Neural progenitor cell (in vitro differentiated cells): Measurements from ENCODE around the gene SHE. TPM values are rescaled to one million over a fixed set of nuclear protein-coding genes. Genes with fewer than 3 reads are reported as not detected.

Experiments
- DNase-seq: peaks from one replicate; pipeline ENCODE4 v3.0.0-alpha.2; 2016; ENCODE audit warnings: low spot score
- H2AFZ ChIP-seq: fragments of 200-600 bp; sonication (generic); replicated peaks from 2 replicates; pipeline ENCODE4 v1.6.1; 2016; ENCODE audit warnings: antibody characterized with exemption
- H3F3A ChIP-seq: fragments of 200-600 bp; sonication (generic); 2 replicates; pipeline ENCODE4 v1.6.1; 2016; ENCODE audit warnings: antibody characterized with exemption, low read depth
- H3K27ac ChIP-seq: fragments of 200-600 bp; sonication (generic); 2 replicates; pipeline ENCODE4 v1.5.1; 2016; ENCODE audit warnings: mild to moderate bottlenecking
- H3K27me3 ChIP-seq: fragments of 200-600 bp; sonication (generic); 2 replicates; pipeline ENCODE4 v1.6.1; 2016; ENCODE audit warnings: mild to moderate bottlenecking, moderate library complexity
- H3K36me3 ChIP-seq: fragments of 200-600 bp; sonication (generic); 2 replicates; pipeline ENCODE4 v1.5.1; 2016
- H3K4me1 ChIP-seq: fragments of 200-600 bp; sonication (generic); 2 replicates; pipeline ENCODE4 v1.6.1; 2016; ENCODE audit warnings: mixed run types
- H3K4me2 ChIP-seq: fragments of 200-600 bp; sonication (generic); 2 replicates; pipeline ENCODE4 v1.6.1; 2016
- H3K4me3 ChIP-seq: fragments of 200-600 bp; sonication (generic); 2 replicates; pipeline ENCODE4 v1.5.1; 2016
- H3K79me2 ChIP-seq: fragments of 200-600 bp; sonication (generic); 2 replicates; pipeline ENCODE4 v1.6.1; 2016; ENCODE audit warnings: low read depth
- H3K9ac ChIP-seq: fragments of 200-600 bp; sonication (generic); 2 replicates; pipeline ENCODE4 v1.6.1; 2016
- H3K9me3 ChIP-seq: fragments of 200-600 bp; sonication (generic); 2 replicates; pipeline ENCODE4 v1.5.1; 2016; ENCODE audit warnings: low read depth
- H4K20me1 ChIP-seq: fragments of 200-600 bp; sonication (generic); 2 replicates; pipeline ENCODE4 v1.6.1; 2016; ENCODE audit warnings: low read depth
- H3K27ac Mint-ChIP-seq: 3 replicates; pipeline ENCODE4 v1.8.0; 2021; ENCODE audit warnings: mixed read lengths
- H3K27me3 Mint-ChIP-seq: 2 replicates; pipeline ENCODE4 v1.8.0; 2022; ENCODE audit warnings: low read depth, mild to moderate bottlenecking, inconsistent platforms, moderate library complexity, mixed read lengths; ENCODE audit not compliant: insufficient read depth
- H3K36me3 Mint-ChIP-seq: 3 replicates; pipeline ENCODE4 v1.8.0; 2021; ENCODE audit warnings: mixed read lengths
- H3K4me1 Mint-ChIP-seq: 3 replicates; pipeline ENCODE4 v1.8.0; 2021; ENCODE audit warnings: mixed read lengths
- H3K4me3 Mint-ChIP-seq: 3 replicates; pipeline ENCODE4 v1.8.0; 2021; ENCODE audit warnings: mild to moderate bottlenecking, moderate library complexity, mixed read lengths
- H3K9me3 Mint-ChIP-seq: 3 replicates; pipeline ENCODE4 v1.8.0; 2020; ENCODE audit warnings: mixed read lengths
- CTCF ChIP-seq: fragments of 200-600 bp; sonication (generic); IDR thresholded peaks from 2 replicates; pipeline ENCODE4 v1.5.1; 2017; ENCODE audit warnings: antibody characterized with exemption, mild to moderate bottlenecking
- EZH2 ChIP-seq: fragments of 200-600 bp; sonication (generic); IDR thresholded peaks from 2 replicates; pipeline ENCODE4 v1.6.1; 2017; ENCODE audit warnings: antibody characterized with exemption, mild to moderate bottlenecking, moderate library complexity
- EZH2phosphoT487 ChIP-seq: fragments of 200-600 bp; sonication (generic); IDR thresholded peaks from 2 replicates; pipeline ENCODE4 v1.6.1; 2017; ENCODE audit warnings: antibody characterized with exemption
- total RNA-seq: library from RNA; depleted of rRNA; stranded (reverse); fragments of >200 nt; gene quantifications from 2 replicates; pipeline ENCODE4 v1.2.3, GENCODE V29; 2015; ENCODE audit warnings: low replicate concordance

SHE gene
- total RNA-seq, 1 donor from 2014 or later = 0.04 TPM

GRCh38 chr1:154521695-154522094, 19.5 kb upstream of the SHE start:
- no peaks in the 10 kb centered on the region for H4K20me1 ChIP-seq
- no peak overlapping the region for H3K4me2 ChIP-seq
- H3K79me2 ChIP-seq = no peaks in the 10 kb centered on the region
- no peak overlapping the region for H3K9ac ChIP-seq
- no peaks in the 10 kb centered on the region for H3K36me3 ChIP-seq
- no peaks in the 10 kb centered on the region for H3K27me3 ChIP-seq
- no peak overlapping the region for H3K4me3 ChIP-seq
- Mint-ChIP-seq H3K4me3 (no peak overlapping the region), H3K36me3 (no peaks in the 10 kb centered on the region), H3K4me1 (no peaks in the 10 kb centered on the region), H3K27ac (no peak overlapping the region), H3K27me3 (peaks cover 11% of the 10 kb centered on the region), H3K9me3 (no peaks in the 10 kb centered on the region)
- no peak overlapping the region for H3K27ac ChIP-seq
- TF ChIP-seq EZH2phosphoT487 (no peak), CTCF (no peak), EZH2 (no peak)
- no peak overlapping the region for H2AFZ ChIP-seq
- no peaks in the 10 kb centered on the region for H3F3A ChIP-seq
- no peaks in the 10 kb centered on the region for H3K4me1 ChIP-seq
- H3K9me3 ChIP-seq = no peaks in the 10 kb centered on the region
- no peak for DNase-seq

- no peak for TF ChIP-seq EZH2phosphoT487
- TF ChIP-seq EZH2 = no peak
- TF ChIP-seq CTCF = no peak
- Histone ChIP-seq H3K27ac (no peak overlapping the region), H3K9me3 (no peaks in the 10 kb centered on the region), H3K36me3 (no peaks in the 10 kb centered on the region), H3K4me1 (no peaks in the 10 kb centered on the region), H3K27me3 (no peaks in the 10 kb centered on the region), H3K4me2 (no peak overlapping the region), H3K79me2 (no peaks in the 10 kb centered on the region), H3K4me3 (no peak overlapping the region), H3F3A (no peaks in the 10 kb centered on the region), H4K20me1 (no peaks in the 10 kb centered on the region), H2AFZ (no peak overlapping the region), H3K9ac (no peak overlapping the region)
- Mint-ChIP-seq H3K9me3 (no peaks in the 10 kb centered on the region), H3K4me1 (no peaks in the 10 kb centered on the region), H3K4me3 (no peak overlapping the region), H3K27me3 (peaks cover 11% of the 10 kb centered on the region), H3K27ac (no peak overlapping the region), H3K36me3 (no peaks in the 10 kb centered on the region)
- no peak for DNase-seq
Measured at GRCh38 chr1:154520333-154520732, 18.1 kb upstream of the SHE start.

- H3K9me3 Mint-ChIP-seq = no peaks in the 10 kb centered on the region
- H3K4me3 ChIP-seq = no peak overlapping the region
- H3K4me3 Mint-ChIP-seq = no peak overlapping the region
- H3K36me3 ChIP-seq = no peaks in the 10 kb centered on the region
- H3K27me3 Mint-ChIP-seq = peaks cover 11% of the 10 kb centered on the region
- no peaks in the 10 kb centered on the region for H3K79me2 ChIP-seq
- H2AFZ ChIP-seq = no peak overlapping the region
- H3K27ac ChIP-seq = no peak overlapping the region
- TF ChIP-seq EZH2phosphoT487 (no peak), CTCF (no peak), EZH2 (no peak)
- no peaks in the 10 kb centered on the region for H3K4me1 Mint-ChIP-seq
- H3K36me3 Mint-ChIP-seq = no peaks in the 10 kb centered on the region
- H3K9me3 ChIP-seq = no peaks in the 10 kb centered on the region
- H3K9ac ChIP-seq = no peak overlapping the region
- H4K20me1 ChIP-seq = no peaks in the 10 kb centered on the region
- H3K27me3 ChIP-seq = no peaks in the 10 kb centered on the region
- H3K4me2 ChIP-seq = no peak overlapping the region
- H3F3A ChIP-seq = no peaks in the 10 kb centered on the region
- H3K4me1 ChIP-seq = no peaks in the 10 kb centered on the region
- H3K27ac Mint-ChIP-seq = no peak overlapping the region
- DNase-seq = no peak
Measured at GRCh38 chr1:154519591-154519991, 17.4 kb upstream of the SHE start.

- Mint-ChIP-seq H3K27me3 (peaks cover 11% of the 10 kb centered on the region), H3K4me3 (no peak overlapping the region), H3K9me3 (no peaks in the 10 kb centered on the region), H3K4me1 (no peaks in the 10 kb centered on the region), H3K27ac (no peak overlapping the region), H3K36me3 (no peaks in the 10 kb centered on the region)
- Histone ChIP-seq H3K27ac (no peak overlapping the region), H3K9ac (no peak overlapping the region), H3K79me2 (no peaks in the 10 kb centered on the region), H2AFZ (no peak overlapping the region), H3K4me3 (no peak overlapping the region), H3K4me2 (no peak overlapping the region), H4K20me1 (no peaks in the 10 kb centered on the region), H3K9me3 (no peaks in the 10 kb centered on the region), H3K36me3 (no peaks in the 10 kb centered on the region), H3K4me1 (no peaks in the 10 kb centered on the region), H3F3A (no peaks in the 10 kb centered on the region), H3K27me3 (peaks cover 3% of the 10 kb centered on the region)
- DNase-seq = no peak
- TF ChIP-seq EZH2 (no peak), EZH2phosphoT487 (no peak), CTCF (no peak)
Measured at GRCh38 chr1:154517661-154518060, 15.4 kb upstream of the SHE start.
